ENCODE results near the gene LDLRAD2. TPM values are rescaled to one million over a fixed set of nuclear protein-coding genes. Genes with fewer than 3 reads are reported as not detected.

LDLRAD2 gene
- total and polyA plus RNA-seq, 9 of the 15 experiments (the other 6 are each of a cell fraction or from before 2014, with no cell fraction given), result 0.45 to 0.48 TPM; not detected in 7

DNA sequence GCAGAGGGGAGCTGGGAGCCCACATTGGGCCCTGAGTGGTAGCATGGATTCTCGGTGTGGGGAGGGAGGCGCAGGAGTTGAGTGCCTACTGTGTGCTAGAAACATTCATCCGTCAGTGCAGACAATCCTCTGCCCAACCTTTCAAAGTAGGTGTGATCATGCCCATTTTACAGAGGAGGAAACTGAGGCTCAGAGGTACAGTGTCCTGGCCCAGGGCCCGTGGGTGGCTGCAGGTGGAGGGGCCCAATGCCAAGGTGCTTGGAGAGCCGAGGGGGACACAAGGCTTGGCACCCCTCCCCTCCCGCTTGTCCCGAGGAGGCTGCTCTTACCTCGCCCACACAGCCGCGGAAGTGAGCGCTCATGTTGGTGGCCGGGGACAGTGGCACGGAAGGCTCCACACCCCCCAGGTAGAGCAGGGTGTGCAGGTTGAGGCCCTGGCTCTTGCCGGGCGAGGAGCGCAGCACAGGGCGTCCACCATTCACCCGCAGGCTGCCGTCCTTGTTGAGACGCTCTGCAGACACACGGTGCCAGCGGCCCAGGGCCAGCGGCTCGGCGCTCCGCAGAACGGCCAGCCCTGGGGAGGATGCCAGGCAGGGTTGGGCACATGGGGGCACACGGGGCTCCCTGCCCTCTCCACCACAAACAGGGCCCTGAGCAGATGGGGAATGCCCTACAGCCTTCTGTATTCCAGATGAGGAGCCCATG, 16.6 kb downstream of the LDLRAD2 start:
- H3K9me3 ChIP-seq (replicated peaks; ENCODE audit: control insufficient read depth, insufficient read depth, low read depth, low read length), result no peaks in the 10 kb centered on the region
- CTCF ChIA-PET (ENCODE audit: low intra/inter-chr PET ratio), result no interaction called here
- H4K20me1 ChIP-seq (replicated peaks; ENCODE audit: control insufficient read depth, insufficient read depth, low read length), result no peaks in the 10 kb centered on the region
- no peak overlapping the region for H3K4me2 ChIP-seq (ENCODE audit: insufficient read depth, low read length)
- peaks cover 88% of the 10 kb centered on the region; the same call in 2 of the 3 replicates for H3K36me3 ChIP-seq (ENCODE audit: control insufficient read depth, insufficient read depth, low read length)
- no peak overlapping the region for H3K4me3 ChIP-seq
- H3K79me2 ChIP-seq (ENCODE audit: control insufficient read depth, insufficient read depth, low read length), result no peaks in the 10 kb centered on the region
- H3K9me1 ChIP-seq (ENCODE audit: control insufficient read depth, insufficient read depth, low read length), result peaks cover 5% of the 10 kb centered on the region
- no peaks in the 10 kb centered on the region for H3K27me3 ChIP-seq (ENCODE audit: control insufficient read depth in 2 of 2, insufficient read depth in 2 of 2, low read length in 2 of 2)
- H2AFZ ChIP-seq (ENCODE audit: low read depth, low read length), result no peak overlapping the region
- intact Hi-C loops (cut with micrococcal nuclease), result no loop called here
- FAIRE-seq (no peak), ATAC-seq (no peak), DNase-seq (ENCODE audit: extremely low read depth in 1 of 4, low spot score in 3 of 4) (no peak)
- 92% methylated on average over 26 of the region's 28 CpGs for WGBS (ENCODE audit: insufficient coverage, low coverage, missing lambda C conversion rate)
- no TSS peak for BruUV-seq (replicated peaks)
- POLR2A ChIA-PET, result no interaction called here
- no peak overlapping the region for H3K27ac ChIP-seq (ENCODE audit: extremely low read depth, low read depth, low read length)
- peaks cover 0 to 34% of the 10 kb centered on the region in 2 experiments; a peak in 1 of 5 replicates for H3K4me1 ChIP-seq (replicated peaks in 1 of 2; ENCODE audit: control insufficient read depth in 2 of 2, insufficient read depth in 2 of 2, low read length in 2 of 2)
- H3K9ac ChIP-seq (ENCODE audit: insufficient read depth in 1 of 2, low read depth in 2 of 2, low read length in 2 of 2), result no peak overlapping the region
- in situ Hi-C loops (cut with MboI), result no loop called here
- TF ChIP-seq HNRNPUL1 (IDR thresholded peaks at IDR 0.05; ENCODE audit: low read length) (no peak), ESRRB (CRISPR knock-in tag; IDR thresholded peaks at IDR 0.05; ENCODE audit: borderline replicate concordance) (no peak), SRSF7 (optimal IDR thresholded peaks at IDR 0.05; ENCODE audit: low read depth, low read length) (no peak), RCOR1 (IDR thresholded peaks at IDR 0.05; ENCODE audit: borderline replicate concordance in 1 of 2, low read depth in 2 of 2, low read length in 2 of 2) (peak in 1 of 2 experiments; percentile 48; a peak in 1 of 4 replicates), BACH1 (tag; IDR thresholded peaks at IDR 0.05) (no peak), MTA2 (IDR thresholded peaks at IDR 0.05; ENCODE audit: low read depth) (no peak), CBX1 (IDR thresholded peaks at IDR 0.05; ENCODE audit: low read depth) (peak; percentile 42; the same call in 1 of the 2 replicates), ASH1L (IDR thresholded peaks at IDR 0.05; ENCODE audit: borderline replicate concordance, low read depth, partially characterized antibody) (no peak), TAL1 (IDR thresholded peaks at IDR 0.05) (no peak), CCAR2 (IDR thresholded peaks at IDR 0.05; ENCODE audit: low read depth, low read length) (no peak), POU5F1 (IDR thresholded peaks at IDR 0.05; ENCODE audit: borderline replicate concordance, low read depth, low read length, partially characterized antibody) (no peak), FUS (optimal IDR thresholded peaks at IDR 0.05; ENCODE audit: low read depth, low read length) (no peak), BHLHE40 (IDR thresholded peaks at IDR 0.05; ENCODE audit: low read length) (no peak), ETV1 (tag; conservative IDR thresholded peaks at IDR 0.05; ENCODE audit: low read depth) (no peak)
- TF ChIP-seq, protein P1, sequence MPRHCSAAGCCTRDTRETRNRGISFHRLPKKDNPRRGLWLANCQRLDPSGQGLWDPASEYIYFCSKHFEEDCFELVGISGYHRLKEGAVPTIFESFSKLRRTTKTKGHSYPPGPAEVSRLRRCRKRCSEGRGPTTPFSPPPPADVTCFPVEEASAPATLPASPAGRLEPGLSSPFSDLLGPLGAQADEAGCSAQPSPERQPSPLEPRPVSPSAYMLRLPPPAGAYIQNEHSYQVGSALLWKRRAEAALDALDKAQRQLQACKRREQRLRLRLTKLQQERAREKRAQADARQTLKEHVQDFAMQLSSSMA (CRISPR knock-in tag; IDR thresholded peaks at IDR 0.05), result no peak
- TF ChIP-seq, protein P2, sequence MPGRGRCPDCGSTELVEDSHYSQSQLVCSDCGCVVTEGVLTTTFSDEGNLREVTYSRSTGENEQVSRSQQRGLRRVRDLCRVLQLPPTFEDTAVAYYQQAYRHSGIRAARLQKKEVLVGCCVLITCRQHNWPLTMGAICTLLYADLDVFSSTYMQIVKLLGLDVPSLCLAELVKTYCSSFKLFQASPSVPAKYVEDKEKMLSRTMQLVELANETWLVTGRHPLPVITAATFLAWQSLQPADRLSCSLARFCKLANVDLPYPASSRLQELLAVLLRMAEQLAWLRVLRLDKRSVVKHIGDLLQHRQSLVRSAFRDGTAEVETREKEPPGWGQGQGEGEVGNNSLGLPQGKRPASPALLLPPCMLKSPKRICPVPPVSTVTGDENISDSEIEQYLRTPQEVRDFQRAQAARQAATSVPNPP (IDR thresholded peaks at IDR 0.05; ENCODE audit: borderline replicate concordance, insufficient read depth, insufficient read length), result no peak
- TF ChIP-seq, protein P3, sequence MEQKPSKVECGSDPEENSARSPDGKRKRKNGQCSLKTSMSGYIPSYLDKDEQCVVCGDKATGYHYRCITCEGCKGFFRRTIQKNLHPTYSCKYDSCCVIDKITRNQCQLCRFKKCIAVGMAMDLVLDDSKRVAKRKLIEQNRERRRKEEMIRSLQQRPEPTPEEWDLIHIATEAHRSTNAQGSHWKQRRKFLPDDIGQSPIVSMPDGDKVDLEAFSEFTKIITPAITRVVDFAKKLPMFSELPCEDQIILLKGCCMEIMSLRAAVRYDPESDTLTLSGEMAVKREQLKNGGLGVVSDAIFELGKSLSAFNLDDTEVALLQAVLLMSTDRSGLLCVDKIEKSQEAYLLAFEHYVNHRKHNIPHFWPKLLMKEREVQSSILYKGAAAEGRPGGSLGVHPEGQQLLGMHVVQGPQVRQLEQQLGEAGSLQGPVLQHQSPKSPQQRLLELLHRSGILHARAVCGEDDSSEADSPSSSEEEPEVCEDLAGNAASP (IDR thresholded peaks at IDR 0.05), result no peak
- TF ChIP-seq, protein P4, sequence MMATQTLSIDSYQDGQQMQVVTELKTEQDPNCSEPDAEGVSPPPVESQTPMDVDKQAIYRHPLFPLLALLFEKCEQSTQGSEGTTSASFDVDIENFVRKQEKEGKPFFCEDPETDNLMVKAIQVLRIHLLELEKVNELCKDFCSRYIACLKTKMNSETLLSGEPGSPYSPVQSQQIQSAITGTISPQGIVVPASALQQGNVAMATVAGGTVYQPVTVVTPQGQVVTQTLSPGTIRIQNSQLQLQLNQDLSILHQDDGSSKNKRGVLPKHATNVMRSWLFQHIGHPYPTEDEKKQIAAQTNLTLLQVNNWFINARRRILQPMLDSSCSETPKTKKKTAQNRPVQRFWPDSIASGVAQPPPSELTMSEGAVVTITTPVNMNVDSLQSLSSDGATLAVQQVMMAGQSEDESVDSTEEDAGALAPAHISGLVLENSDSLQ (IDR thresholded peaks at IDR 0.05), result no peak

Data from K562 (cell line).